Caco-2 (cell line): ENCODE measurements around the gene PARP8. TPM values are rescaled to one million over a fixed set of nuclear protein-coding genes. Genes with fewer than 3 reads are reported as not detected.

Source experiments
- BruUV-seq: library from RNA; stranded (reverse); fragments of 400-500 nt; replicated peaks from 2 replicates; lab custom pipeline; 2021; lab: Mats Ljungman, UMichigan
- CTCF ChIA-PET: fragments of 300-600 bp; sonication (Branson Sonifier 250); formaldehyde crosslinking; loops from one replicate; lab custom pipeline; 2022; ENCODE audit warnings: antibody characterized with exemption; lab: Charles Lee
- POLR2A ChIA-PET: fragments of 300-600 bp; sonication (Branson Sonifier 250); formaldehyde crosslinking; loops from one replicate; lab custom pipeline; 2022; ENCODE audit warnings: antibody characterized with exemption; lab: Charles Lee
- DNase-seq, 2 experiments: peaks; one replicate each; pipeline versions ENCODE4 v3.0.0 to v3.0.0-alpha.2; 2020 to 2022
- H3K27me3 ChIP-seq: replicated peaks from 2 replicates; pipeline ENCODE4 v1.6.0; 2011; ENCODE audit warnings: low read length; ENCODE audit not compliant: control insufficient read depth, insufficient read depth
- H3K36me3 ChIP-seq: 2 replicates; pipeline ENCODE4 v1.5.1; 2011; ENCODE audit warnings: low read length; ENCODE audit not compliant: control insufficient read depth, insufficient read depth
- H3K4me1 ChIP-seq: fragments of 250-450 bp; sonication (Bioruptor Pico); 2 replicates; pipeline ENCODE4 v1.5.1; 2020; ENCODE audit warnings: mild to moderate bottlenecking
- H3K4me3 ChIP-seq: 2 replicates; pipeline ENCODE4 v1.5.1; 2011; ENCODE audit warnings: low read depth, mild to moderate bottlenecking, control low read depth, low read length
- H3K9me3 ChIP-seq: fragments of 250-450 bp; sonication (Bioruptor Pico); 2 replicates; pipeline ENCODE4 v1.5.1; 2020; ENCODE audit warnings: mild to moderate bottlenecking, moderate library complexity
- H3K27ac Mint-ChIP-seq: one replicate; pipeline ENCODE4 v1.8.0; 2022; ENCODE audit warnings: mixed read lengths; ENCODE audit not compliant: unreplicated experiment
- H3K27me3 Mint-ChIP-seq: one replicate; pipeline ENCODE4 v1.8.0; 2022; ENCODE audit warnings: mixed read lengths; ENCODE audit not compliant: insufficient read depth, unreplicated experiment
- H3K36me3 Mint-ChIP-seq: one replicate; pipeline ENCODE4 v1.8.0; 2022; ENCODE audit warnings: mild to moderate bottlenecking, mixed read lengths; ENCODE audit not compliant: insufficient read depth, unreplicated experiment
- H3K4me1 Mint-ChIP-seq: one replicate; pipeline ENCODE4 v1.8.0; 2022; ENCODE audit warnings: low read depth, mixed read lengths; ENCODE audit not compliant: unreplicated experiment
- H3K4me3 Mint-ChIP-seq: one replicate; pipeline ENCODE4 v1.8.0; 2022; ENCODE audit warnings: mild to moderate bottlenecking, moderate library complexity, mixed read lengths; ENCODE audit not compliant: unreplicated experiment
- H3K9me3 Mint-ChIP-seq: one replicate; pipeline ENCODE4 v1.8.0; 2022; ENCODE audit warnings: mixed read lengths; ENCODE audit not compliant: unreplicated experiment
- intact Hi-C: fragments of 100-400 bp; cut with micrococcal nuclease; formaldehyde crosslinking; loops from one replicate; pipeline ENCODE4 v1.10.0; 2022; ENCODE audit not compliant: unreplicated experiment
- total RNA-seq: library from RNA; stranded (reverse); gene quantifications from 2 replicates; pipeline ENCODE4 v1.2.3, GENCODE V29; 2022
- TF ChIP-seq, protein P1 (sequence below), 2 experiments: fragments of 200-600 bp in 1 of 2; IDR thresholded peaks; 1 replicate in 1 of 2; 2 replicates in 1 of 2; pipeline versions ENCODE4 v1.5.1 to v1.8.0; 2011 to 2022; ENCODE audit warnings: antibody characterized with exemption in 1 of 2, control low read depth in 1 of 2, inconsistent platforms in 1 of 2, low read depth in 1 of 2, low read length in 1 of 2, mild to moderate bottlenecking in 1 of 2, moderate library complexity in 1 of 2; ENCODE audit not compliant: insufficient read depth in 1 of 2, severe bottlenecking in 1 of 2, unreplicated experiment in 1 of 2

Gene PARP8
- total RNA-seq, 1 experiment from 2014 or later = 0.79 TPM

DNA sequence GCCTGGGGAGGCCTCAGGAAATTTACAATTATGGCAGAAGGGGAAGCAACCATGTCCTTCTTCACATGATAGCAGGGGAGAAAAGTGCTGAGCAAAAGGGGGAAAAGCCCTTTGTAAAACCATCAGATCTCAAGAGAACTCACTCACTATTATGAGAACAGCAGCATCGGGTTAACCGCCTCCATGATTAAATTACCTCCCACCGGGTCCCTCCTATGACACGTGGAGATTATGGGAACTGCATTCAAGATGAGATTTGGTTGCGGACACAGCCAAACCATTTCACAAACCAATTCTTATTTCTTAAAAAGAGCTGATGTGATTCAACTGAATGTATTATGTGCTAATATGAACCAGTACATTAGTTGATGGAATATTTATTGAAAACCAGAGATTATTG, 63.9 kb downstream of the PARP8 start:
- no peaks in the 10 kb centered on the region for H3K36me3 Mint-ChIP-seq
- no peak overlapping the region for H3K4me3 Mint-ChIP-seq
- H3K4me1 Mint-ChIP-seq = no peaks in the 10 kb centered on the region
- BruUV-seq = no TSS peak
- H3K4me1 ChIP-seq = no peaks in the 10 kb centered on the region
- no peaks in the 10 kb centered on the region for H3K36me3 ChIP-seq
- DNase-seq = no peak
- H3K9me3 ChIP-seq = no peaks in the 10 kb centered on the region
- no peaks in the 10 kb centered on the region for H3K27me3 Mint-ChIP-seq
- no peak overlapping the region for H3K4me3 ChIP-seq
- CTCF ChIA-PET = no interaction called here
- TF ChIP-seq, protein P1, sequence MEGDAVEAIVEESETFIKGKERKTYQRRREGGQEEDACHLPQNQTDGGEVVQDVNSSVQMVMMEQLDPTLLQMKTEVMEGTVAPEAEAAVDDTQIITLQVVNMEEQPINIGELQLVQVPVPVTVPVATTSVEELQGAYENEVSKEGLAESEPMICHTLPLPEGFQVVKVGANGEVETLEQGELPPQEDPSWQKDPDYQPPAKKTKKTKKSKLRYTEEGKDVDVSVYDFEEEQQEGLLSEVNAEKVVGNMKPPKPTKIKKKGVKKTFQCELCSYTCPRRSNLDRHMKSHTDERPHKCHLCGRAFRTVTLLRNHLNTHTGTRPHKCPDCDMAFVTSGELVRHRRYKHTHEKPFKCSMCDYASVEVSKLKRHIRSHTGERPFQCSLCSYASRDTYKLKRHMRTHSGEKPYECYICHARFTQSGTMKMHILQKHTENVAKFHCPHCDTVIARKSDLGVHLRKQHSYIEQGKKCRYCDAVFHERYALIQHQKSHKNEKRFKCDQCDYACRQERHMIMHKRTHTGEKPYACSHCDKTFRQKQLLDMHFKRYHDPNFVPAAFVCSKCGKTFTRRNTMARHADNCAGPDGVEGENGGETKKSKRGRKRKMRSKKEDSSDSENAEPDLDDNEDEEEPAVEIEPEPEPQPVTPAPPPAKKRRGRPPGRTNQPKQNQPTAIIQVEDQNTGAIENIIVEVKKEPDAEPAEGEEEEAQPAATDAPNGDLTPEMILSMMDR (IDR thresholded peaks at IDR 0.05; ENCODE audit: insufficient read depth in 1 of 2, low read depth in 1 of 2, low read length in 1 of 2, severe bottlenecking in 1 of 2, unreplicated experiment in 1 of 2) = no peak
- POLR2A ChIA-PET = no interaction called here
- intact Hi-C loops = no loop called here
- no peak overlapping the region for H3K27ac Mint-ChIP-seq
- no peaks in the 10 kb centered on the region for H3K9me3 Mint-ChIP-seq
- no peaks in the 10 kb centered on the region for H3K27me3 ChIP-seq

DNA sequence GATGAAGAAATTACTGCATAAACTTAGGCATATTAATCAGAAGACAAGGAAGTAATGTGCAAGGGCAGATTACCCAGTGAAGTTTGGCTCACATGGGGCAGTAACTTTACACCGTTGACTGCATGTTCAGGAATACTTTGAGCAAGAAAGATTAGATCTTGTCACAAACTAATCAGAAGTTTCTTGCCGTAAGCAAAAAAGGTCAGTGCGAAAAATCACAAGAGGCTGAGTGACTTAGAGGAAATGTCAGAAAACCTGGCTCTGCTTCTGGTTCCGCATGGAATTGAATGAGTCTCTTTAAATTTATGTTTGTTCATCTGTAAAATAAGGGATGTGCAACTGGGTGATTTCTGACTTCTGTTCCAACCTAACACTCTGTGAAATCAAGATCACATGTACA, 64.4 kb downstream of the PARP8 start:
- H3K9me3 Mint-ChIP-seq = no peaks in the 10 kb centered on the region
- ChIA-PET POLR2A (no interaction called here), CTCF (no interaction called here)
- H3K36me3 ChIP-seq = no peaks in the 10 kb centered on the region
- no peaks in the 10 kb centered on the region for H3K27me3 ChIP-seq
- no peaks in the 10 kb centered on the region for H3K9me3 ChIP-seq
- H3K4me3 ChIP-seq = no peak overlapping the region
- TF ChIP-seq, protein P1 (IDR thresholded peaks at IDR 0.05; ENCODE audit: insufficient read depth in 1 of 2, low read depth in 1 of 2, low read length in 1 of 2, severe bottlenecking in 1 of 2, unreplicated experiment in 1 of 2) = no peak
- no peaks in the 10 kb centered on the region for H3K36me3 Mint-ChIP-seq
- BruUV-seq = no TSS peak
- intact Hi-C loops = no loop called here
- H3K27me3 Mint-ChIP-seq = no peaks in the 10 kb centered on the region
- DNase-seq = no peak
- H3K4me3 Mint-ChIP-seq = no peak overlapping the region
- no peak overlapping the region for H3K27ac Mint-ChIP-seq
- no peaks in the 10 kb centered on the region for H3K4me1 Mint-ChIP-seq
- H3K4me1 ChIP-seq = no peaks in the 10 kb centered on the region

DNA sequence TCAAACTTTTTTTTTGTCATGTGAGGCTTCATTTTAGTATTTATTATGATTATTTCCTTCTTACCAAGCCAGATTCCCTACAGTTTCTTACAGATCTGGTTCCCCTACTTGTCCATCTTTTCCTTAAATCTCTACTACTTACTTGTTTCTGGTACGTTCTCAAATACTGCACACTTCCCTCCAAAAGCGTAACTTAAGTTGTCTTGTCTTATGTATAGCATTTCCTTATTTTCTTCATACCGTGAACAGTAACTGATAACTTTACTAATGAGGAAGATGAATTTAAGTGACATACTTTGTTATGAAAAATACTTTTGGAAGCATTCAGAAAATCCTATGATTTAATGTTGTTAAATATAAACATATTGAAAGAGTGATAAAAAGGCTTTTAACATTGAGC, 67.3 kb downstream of the PARP8 start:
- Mint-ChIP-seq H3K4me1 (no peaks in the 10 kb centered on the region), H3K36me3 (no peaks in the 10 kb centered on the region), H3K27me3 (no peaks in the 10 kb centered on the region), H3K4me3 (no peak overlapping the region), H3K9me3 (no peaks in the 10 kb centered on the region), H3K27ac (no peak overlapping the region)
- H3K4me3 ChIP-seq = no peak overlapping the region
- CTCF ChIA-PET = no interaction called here
- H3K27me3 ChIP-seq = no peaks in the 10 kb centered on the region
- no peaks in the 10 kb centered on the region for H3K36me3 ChIP-seq
- TF ChIP-seq, protein P1 (IDR thresholded peaks at IDR 0.05; ENCODE audit: insufficient read depth in 1 of 2, low read depth in 1 of 2, low read length in 1 of 2, severe bottlenecking in 1 of 2, unreplicated experiment in 1 of 2) = no peak
- no peaks in the 10 kb centered on the region for H3K4me1 ChIP-seq
- BruUV-seq = no TSS peak
- POLR2A ChIA-PET = no interaction called here
- no peaks in the 10 kb centered on the region for H3K9me3 ChIP-seq
- intact Hi-C loops = no loop called here
- DNase-seq = no peak
